ENCODE data around the gene FGGY.

GRCh38 chr1:59521456-59521855, 224.6 kb downstream of the FGGY start:
- no peak for TF ChIP-seq ZNF114 (tag by site-specific recombination; IDR thresholded peaks at IDR 0.05)
- TF ChIP-seq ZFP41 (tag by site-specific recombination; IDR thresholded peaks at IDR 0.05; ENCODE audit: borderline replicate concordance), result no peak
- TF ChIP-seq ZNF138 (tag by site-specific recombination; IDR thresholded peaks at IDR 0.05; ENCODE audit: borderline replicate concordance), result no peak
- TF ChIP-seq CTCF (tag by site-specific recombination; IDR thresholded peaks at IDR 0.05), result no peak
- no peak for TF ChIP-seq ZNF335 (tag by site-specific recombination; conservative IDR thresholded peaks at IDR 0.05)
- no peak for TF ChIP-seq ZNF274 (IDR thresholded peaks at IDR 0.05; ENCODE audit: low read length)
- no peak for TF ChIP-seq ZNF274 (tag by site-specific recombination; IDR thresholded peaks at IDR 0.05; ENCODE audit: borderline replicate concordance)
- TF ChIP-seq ZNF341 (tag by site-specific recombination; IDR thresholded peaks at IDR 0.05; ENCODE audit: low read depth), result no peak
- no peak for TF ChIP-seq WT1 (tag by site-specific recombination; IDR thresholded peaks at IDR 0.05)
- TF ChIP-seq ZNF624 (tag by site-specific recombination; IDR thresholded peaks at IDR 0.05), result no peak
- no peak for TF ChIP-seq PATZ1 (tag by site-specific recombination; IDR thresholded peaks at IDR 0.05)
- no peak for TF ChIP-seq ZNF449 (tag by site-specific recombination; IDR thresholded peaks at IDR 0.05)
- no peak for TF ChIP-seq ZNF76 (tag by site-specific recombination; IDR thresholded peaks at IDR 0.05; ENCODE audit: borderline replicate concordance, low read depth)
- TF ChIP-seq ZBTB11 (tag by site-specific recombination; conservative IDR thresholded peaks at IDR 0.05; ENCODE audit: low read depth), result no peak

Data from HEK293 (cell line).